Endothelial cell of umbilical vein (primary cell): Measurements from ENCODE around the gene NPPA. TPM values are rescaled to one million over a fixed set of nuclear protein-coding genes. Genes with fewer than 3 reads are reported as not detected.

Experiments used
- BruUV-seq: library from RNA; stranded (reverse); fragments of 400-500 nt; replicated peaks from 2 replicates; lab custom pipeline; 2021; lab: Mats Ljungman, UMichigan
- CTCF ChIA-PET: fragments of 300-600, 350-600 bp; sonication (Branson Sonifier 250); formaldehyde crosslinking; loops from one replicate; lab custom pipeline; 2021; ENCODE audit warnings: antibody characterized with exemption, inconsistent platforms; lab: Charles Lee
- POLR2A ChIA-PET: fragments of 300-600, 350-600 bp; sonication (Branson Sonifier 250); formaldehyde crosslinking; loops from one replicate; lab custom pipeline; 2021; ENCODE audit warnings: antibody characterized with exemption, inconsistent platforms; lab: Charles Lee
- DNase-seq: peaks from one replicate; pipeline ENCODE4 v3.0.0-alpha.2; 2011; ENCODE audit warnings: low read depth, low spot score
- FAIRE-seq: peaks from 2 replicates; lab custom pipeline; 2011; peaks lifted over from hg19 to GRCh38; lab: Jason Lieb, UNC
- H2AFZ ChIP-seq: 2 replicates; pipeline ENCODE4 v1.6.0; 2012; ENCODE audit warnings: low read depth, low read length, control low read depth, inconsistent platforms
- H3K27ac ChIP-seq: 2 replicates; pipeline ENCODE4 v1.5.1; 2011; ENCODE audit warnings: low read depth, mild to moderate bottlenecking, control low read depth, low read length, moderate library complexity; ENCODE audit not compliant: insufficient read depth
- H3K27me3 ChIP-seq, 2 experiments: 2 replicates each; pipeline versions ENCODE4 v1.6.0 to v1.6.1; 2011; ENCODE audit warnings: low read length in 2 of 2, mixed read lengths in 1 of 2; ENCODE audit not compliant: control insufficient read depth in 2 of 2, insufficient read depth in 2 of 2
- H3K36me3 ChIP-seq, 2 experiments: 2 replicates in 1 of 2; 3 replicates in 1 of 2; pipeline ENCODE4 v1.5.1; 2011; ENCODE audit warnings: low read length in 2 of 2, mild to moderate bottlenecking in 1 of 2, moderate library complexity in 1 of 2; ENCODE audit not compliant: control insufficient read depth in 2 of 2, insufficient read depth in 2 of 2; ENCODE audit errors: extremely low read depth in 1 of 2
- H3K4me1 ChIP-seq: 3 replicates; pipeline ENCODE4 v1.5.1; 2011; ENCODE audit warnings: mild to moderate bottlenecking, low read length; ENCODE audit not compliant: control insufficient read depth, insufficient read depth; ENCODE audit errors: extremely low read depth
- H3K4me2 ChIP-seq: 2 replicates; pipeline ENCODE4 v1.6.1; 2011; ENCODE audit warnings: low read length, control low read depth, mixed read lengths; ENCODE audit not compliant: insufficient read depth
- H3K4me3 ChIP-seq, 3 experiments: fragments of 200-600 bp in 1 of 3; sonication (generic), shearing (Covaris generic) in 1 of 3; replicated peaks in 1 of 3; 2 replicates each; pipeline ENCODE4 v1.5.1; 2011 to 2016; ENCODE audit warnings: control low read depth in 3 of 3, low read length in 3 of 3, mild to moderate bottlenecking in 2 of 3, inconsistent platforms in 1 of 3, low read depth in 1 of 3, moderate library complexity in 1 of 3; ENCODE audit not compliant: insufficient read depth in 1 of 3
- H3K79me2 ChIP-seq: 2 replicates; pipeline ENCODE4 v1.6.0; 2012; ENCODE audit warnings: low read length, inconsistent platforms; ENCODE audit not compliant: control insufficient read depth, insufficient read depth
- H3K9ac ChIP-seq: replicated peaks from 2 replicates; pipeline ENCODE3; 2011; ENCODE audit warnings: low read length, control low read depth; ENCODE audit not compliant: insufficient read depth; ENCODE audit errors: extremely low read depth
- H3K9me1 ChIP-seq: replicated peaks from 3 replicates; pipeline ENCODE4 v1.6.0; 2011; ENCODE audit warnings: mild to moderate bottlenecking, low read length; ENCODE audit not compliant: control insufficient read depth, insufficient read depth; ENCODE audit errors: extremely low read depth
- H3K9me3 ChIP-seq: replicated peaks from 2 replicates; pipeline ENCODE4 v1.5.1; 2012; ENCODE audit warnings: low read length, inconsistent platforms; ENCODE audit not compliant: control insufficient read depth, insufficient read depth
- H4K20me1 ChIP-seq: replicated peaks from 2 replicates; pipeline ENCODE3; 2011; ENCODE audit warnings: mild to moderate bottlenecking, low read length; ENCODE audit not compliant: control insufficient read depth, insufficient read depth; ENCODE audit errors: extremely low read depth
- FOS ChIP-seq: IDR thresholded peaks from 2 replicates; pipeline ENCODE4 v1.6.1; 2011; ENCODE audit warnings: mild to moderate bottlenecking, low read length, moderate library complexity, borderline replicate concordance; ENCODE audit not compliant: insufficient read depth
- GATA2 ChIP-seq: IDR thresholded peaks from 2 replicates; pipeline ENCODE4 v1.7.0; 2011; ENCODE audit warnings: low read depth, mild to moderate bottlenecking, moderate library complexity, mixed read lengths, low read length; ENCODE audit not compliant: insufficient read length, insufficient read depth
- JUN ChIP-seq: IDR thresholded peaks from 2 replicates; pipeline ENCODE4 v1.6.1; 2011; ENCODE audit warnings: borderline replicate concordance, low read depth; ENCODE audit not compliant: insufficient read length, insufficient read depth
- MYC ChIP-seq: IDR thresholded peaks from one replicate; pipeline ENCODE4 v1.6.1; 2011; ENCODE audit warnings: mild to moderate bottlenecking, low read depth, low read length
- POLR2A ChIP-seq: IDR thresholded peaks from 2 replicates; pipeline ENCODE4 v1.6.1; 2012; ENCODE audit warnings: low read depth, mild to moderate bottlenecking, control low read depth, low read length
- POLR2AphosphoS5 ChIP-seq: IDR thresholded peaks from 2 replicates; pipeline ENCODE4 v1.6.1; 2012; ENCODE audit warnings: low read depth, mild to moderate bottlenecking, control low read depth, low read length, moderate library complexity; ENCODE audit not compliant: insufficient read depth
- dilution Hi-C: fragments of 300-500 bp; cut with MboI; formaldehyde crosslinking; loops from one replicate; pipeline ENCODE4 v1.15.0; 2019; ENCODE audit warnings: low sequenced_read_pairs; ENCODE audit not compliant: extremely low pct_ligation_motif_present
- intact Hi-C: fragments of 100-400 bp; cut with micrococcal nuclease; formaldehyde crosslinking; loops from one replicate; pipeline ENCODE4 v1.10.0; 2022
- polyA plus RNA-seq, 4 experiments: library from polyadenylated mRNA; depleted of rRNA in 3 of 4; stranded (reverse) in 3 of 4; unstranded in 1 of 4; fragments of >200 nt; gene quantifications; 2 replicates each; pipeline versions ENCODE4 v1.2.1 to v1.2.3, GENCODE V29; 2011 to 2012; ENCODE audit warnings: missing spikeins in 1 of 4
- total RNA-seq: library from RNA; stranded (reverse); gene quantifications from 2 replicates; pipeline ENCODE4 v1.2.3, GENCODE V29; 2021
- TF ChIP-seq, protein P1 (sequence below): IDR thresholded peaks from 2 replicates; pipeline ENCODE4 v1.6.1; 2011; ENCODE audit not compliant: insufficient read depth, insufficient read length
- TF ChIP-seq, protein P2 (sequence below), 2 donors: IDR thresholded peaks; 1 replicate in 1 of 2; 2 replicates in 1 of 2; pipeline ENCODE4 v1.5.1; 2011; ENCODE audit warnings: low read length in 2 of 2, mild to moderate bottlenecking in 2 of 2, moderate library complexity in 2 of 2, control low read depth in 1 of 2, inconsistent platforms in 1 of 2, low read depth in 1 of 2; ENCODE audit not compliant: insufficient read depth in 1 of 2; ENCODE audit errors: extremely low read depth in 1 of 2

The NPPA gene
- total and polyA plus RNA-seq, 2 donors (not counting 3 experiments of a cell fraction or from before 2014, with no cell fraction given): not detected

DNA sequence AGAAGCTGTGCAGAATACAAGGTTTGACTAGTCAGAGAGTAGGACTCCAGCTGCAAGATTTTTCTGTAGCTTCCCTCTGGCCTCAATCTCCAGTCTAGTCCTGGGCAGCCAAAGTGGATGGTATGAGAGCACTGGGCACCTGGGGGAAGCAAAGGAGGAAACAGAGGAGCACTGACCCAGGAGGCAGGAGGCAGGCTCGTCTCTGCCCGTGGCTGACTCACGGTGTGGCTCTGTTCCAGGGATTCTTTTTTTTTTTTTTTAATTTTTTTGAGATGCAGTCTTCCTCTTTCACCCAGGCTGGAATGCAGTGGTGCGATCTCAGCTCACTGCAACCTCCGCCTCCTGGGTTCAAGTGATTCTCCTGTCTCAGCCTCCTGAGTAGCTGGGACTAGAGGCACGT, 15.3 kb upstream of the NPPA start:
- POLR2A ChIA-PET: no interaction called here
- FAIRE-seq (peak; percentile 69), DNase-seq (peak; percentile 47)
- H3K9me3 ChIP-seq: no peaks in the 10 kb centered on the region
- dilution Hi-C loops: no loop called here
- TF ChIP-seq MYC (no peak), JUN (no peak), GATA2 (no peak), POLR2AphosphoS5 (no peak), FOS (no peak), POLR2A (no peak)
- TF ChIP-seq, protein P1, sequence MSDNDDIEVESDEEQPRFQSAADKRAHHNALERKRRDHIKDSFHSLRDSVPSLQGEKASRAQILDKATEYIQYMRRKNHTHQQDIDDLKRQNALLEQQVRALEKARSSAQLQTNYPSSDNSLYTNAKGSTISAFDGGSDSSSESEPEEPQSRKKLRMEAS: no peak
- TF ChIP-seq, protein P2, sequence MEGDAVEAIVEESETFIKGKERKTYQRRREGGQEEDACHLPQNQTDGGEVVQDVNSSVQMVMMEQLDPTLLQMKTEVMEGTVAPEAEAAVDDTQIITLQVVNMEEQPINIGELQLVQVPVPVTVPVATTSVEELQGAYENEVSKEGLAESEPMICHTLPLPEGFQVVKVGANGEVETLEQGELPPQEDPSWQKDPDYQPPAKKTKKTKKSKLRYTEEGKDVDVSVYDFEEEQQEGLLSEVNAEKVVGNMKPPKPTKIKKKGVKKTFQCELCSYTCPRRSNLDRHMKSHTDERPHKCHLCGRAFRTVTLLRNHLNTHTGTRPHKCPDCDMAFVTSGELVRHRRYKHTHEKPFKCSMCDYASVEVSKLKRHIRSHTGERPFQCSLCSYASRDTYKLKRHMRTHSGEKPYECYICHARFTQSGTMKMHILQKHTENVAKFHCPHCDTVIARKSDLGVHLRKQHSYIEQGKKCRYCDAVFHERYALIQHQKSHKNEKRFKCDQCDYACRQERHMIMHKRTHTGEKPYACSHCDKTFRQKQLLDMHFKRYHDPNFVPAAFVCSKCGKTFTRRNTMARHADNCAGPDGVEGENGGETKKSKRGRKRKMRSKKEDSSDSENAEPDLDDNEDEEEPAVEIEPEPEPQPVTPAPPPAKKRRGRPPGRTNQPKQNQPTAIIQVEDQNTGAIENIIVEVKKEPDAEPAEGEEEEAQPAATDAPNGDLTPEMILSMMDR (IDR thresholded peaks at IDR 0.05; ENCODE audit: extremely low read depth in 1 of 2, insufficient read depth in 1 of 2, low read depth in 1 of 2, low read length in 2 of 2): no peak
- no peaks in the 10 kb centered on the region for H3K4me1 ChIP-seq
- H3K79me2 ChIP-seq: no peaks in the 10 kb centered on the region
- H4K20me1 ChIP-seq: no peaks in the 10 kb centered on the region
- peaks cover 12 to 16% of the 10 kb centered on the region in 2 experiments for H3K27me3 ChIP-seq
- intact Hi-C loops: no loop called here
- no peak overlapping the region for H3K27ac ChIP-seq
- no TSS peak for BruUV-seq
- CTCF ChIA-PET: interaction anchor here (0.8 to 0.9 kb wide), 2 partner anchors 10 to 826 kb away, joined by 3 to 4 read pairs; no protein-coding TSS in a partner anchor
- no peak overlapping the region for H3K4me2 ChIP-seq
- no peak overlapping the region for H2AFZ ChIP-seq
- no peaks in the 10 kb centered on the region for H3K36me3 ChIP-seq
- no peak overlapping the region for H3K4me3 ChIP-seq
- no peak overlapping the region for H3K9ac ChIP-seq
- no peaks in the 10 kb centered on the region for H3K9me1 ChIP-seq
